Neutrophil (primary cell): ENCODE results near the gene FAM180A.

Experiments used
- H3K27ac ChIP-seq: fragments of 200-600 bp; sonication (generic); 2 replicates; pipeline ENCODE4 v1.5.1; 2016; ENCODE audit warnings: mild to moderate bottlenecking, moderate library complexity
- H3K27me3 ChIP-seq: fragments of 200-600 bp; sonication (generic); 2 replicates; pipeline ENCODE4 v1.6.0; 2016; ENCODE audit warnings: mild to moderate bottlenecking
- H3K36me3 ChIP-seq: fragments of 200-600 bp; sonication (generic); 2 replicates; pipeline ENCODE4 v1.5.1; 2017
- H3K4me1 ChIP-seq, 2 experiments: fragments of 200-600 bp in 1 of 2; sonication (generic) in 1 of 2; 1 replicate in 1 of 2; 2 replicates in 1 of 2; pipeline versions ENCODE4 v1.5.1 to v1.6.1; 2013 to 2016; ENCODE audit warnings: low read depth in 1 of 2, low read length in 1 of 2, mild to moderate bottlenecking in 1 of 2, moderate library complexity in 1 of 2; ENCODE audit not compliant: control insufficient read depth in 1 of 2, insufficient read depth in 1 of 2
- H3K4me3 ChIP-seq, 2 experiments: fragments of 200-600 bp in 1 of 2; sonication (generic) in 1 of 2; 1 replicate in 1 of 2; 2 replicates in 1 of 2; pipeline ENCODE4 v1.5.1; 2013 to 2016; ENCODE audit warnings: low read depth in 1 of 2, low read length in 1 of 2, mild to moderate bottlenecking in 1 of 2, moderate library complexity in 1 of 2
- H3K9me3 ChIP-seq: fragments of 200-600 bp; sonication (generic); 2 replicates; pipeline ENCODE4 v1.5.1; 2016
- TF ChIP-seq, protein P1 (sequence below): fragments of 200-600 bp; sonication (generic); IDR thresholded peaks from 2 replicates; pipeline ENCODE4 v1.5.1; 2016; ENCODE audit warnings: antibody characterized with exemption

FAM180A gene

GRCh38 chr7:135786911-135787310 is 38.3 kb upstream of the FAM180A start:
- TF ChIP-seq, protein P1, sequence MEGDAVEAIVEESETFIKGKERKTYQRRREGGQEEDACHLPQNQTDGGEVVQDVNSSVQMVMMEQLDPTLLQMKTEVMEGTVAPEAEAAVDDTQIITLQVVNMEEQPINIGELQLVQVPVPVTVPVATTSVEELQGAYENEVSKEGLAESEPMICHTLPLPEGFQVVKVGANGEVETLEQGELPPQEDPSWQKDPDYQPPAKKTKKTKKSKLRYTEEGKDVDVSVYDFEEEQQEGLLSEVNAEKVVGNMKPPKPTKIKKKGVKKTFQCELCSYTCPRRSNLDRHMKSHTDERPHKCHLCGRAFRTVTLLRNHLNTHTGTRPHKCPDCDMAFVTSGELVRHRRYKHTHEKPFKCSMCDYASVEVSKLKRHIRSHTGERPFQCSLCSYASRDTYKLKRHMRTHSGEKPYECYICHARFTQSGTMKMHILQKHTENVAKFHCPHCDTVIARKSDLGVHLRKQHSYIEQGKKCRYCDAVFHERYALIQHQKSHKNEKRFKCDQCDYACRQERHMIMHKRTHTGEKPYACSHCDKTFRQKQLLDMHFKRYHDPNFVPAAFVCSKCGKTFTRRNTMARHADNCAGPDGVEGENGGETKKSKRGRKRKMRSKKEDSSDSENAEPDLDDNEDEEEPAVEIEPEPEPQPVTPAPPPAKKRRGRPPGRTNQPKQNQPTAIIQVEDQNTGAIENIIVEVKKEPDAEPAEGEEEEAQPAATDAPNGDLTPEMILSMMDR: no peak
- Histone ChIP-seq H3K27me3 (peaks cover 6% of the 10 kb centered on the region), H3K36me3 (no peaks in the 10 kb centered on the region), H3K4me1 (peaks cover 23% of the 10 kb centered on the region in 2 experiments), H3K4me3 (no peak overlapping the region), H3K9me3 (no peaks in the 10 kb centered on the region), H3K27ac (no peak overlapping the region)

DNA sequence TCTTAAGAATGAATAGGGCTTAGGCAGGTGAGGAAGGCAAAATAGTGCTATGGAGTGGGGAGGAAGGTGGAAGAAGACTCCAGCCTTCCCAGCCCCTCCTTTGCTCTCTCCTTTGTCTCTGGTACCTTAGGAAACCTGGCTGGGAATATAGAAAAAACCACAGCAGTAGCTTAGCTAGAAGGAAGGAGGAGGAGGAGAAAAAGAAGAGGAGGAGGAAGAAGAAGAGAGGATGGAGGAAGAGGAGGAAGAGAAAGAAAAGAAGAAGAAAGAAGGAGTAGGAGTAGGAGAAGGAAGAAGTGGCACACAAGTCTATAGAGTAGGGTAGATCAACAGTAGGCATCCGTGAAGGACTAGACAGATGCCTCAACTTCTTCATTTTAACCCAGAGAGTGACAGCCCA is 36.5 kb upstream of the FAM180A start:
- Histone ChIP-seq H3K4me1 (peaks cover 4% of the 10 kb centered on the region in 2 experiments), H3K27me3 (peaks cover 6% of the 10 kb centered on the region)

DNA sequence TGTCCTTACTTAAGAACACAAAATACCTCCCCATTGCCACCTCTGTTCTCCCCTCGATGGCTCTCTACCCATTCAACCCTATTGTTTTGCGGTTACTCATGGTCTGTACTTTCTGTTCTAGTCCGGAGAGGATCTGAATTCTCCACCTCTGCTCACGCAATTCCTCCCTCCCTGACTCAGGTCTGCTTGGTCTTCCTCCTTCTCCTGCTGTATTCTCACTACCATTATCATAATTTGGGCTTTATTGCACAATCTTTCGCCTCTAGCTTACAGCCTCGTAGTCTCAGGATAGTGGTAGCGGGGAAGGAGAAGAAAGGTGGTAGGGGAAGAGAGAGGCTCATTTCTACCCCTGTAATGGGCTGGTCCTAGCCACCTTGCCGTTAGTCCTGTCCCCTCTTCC is 35.4 kb upstream of the FAM180A start:
- no peaks in the 10 kb centered on the region for H3K36me3 ChIP-seq
- no peak overlapping the region for H3K27ac ChIP-seq
- TF ChIP-seq, protein P1: no peak
- no peaks in the 10 kb centered on the region for H3K4me1 ChIP-seq
- H3K4me3 ChIP-seq: no peak overlapping the region
- H3K9me3 ChIP-seq: no peaks in the 10 kb centered on the region
- H3K27me3 ChIP-seq: peaks cover 6% of the 10 kb centered on the region

More for the DNA sequence above, 36.5 kb upstream of the FAM180A start:
- Histone ChIP-seq H3K27ac (no peak overlapping the region), H3K4me3 (no peak overlapping the region), H3K36me3 (no peaks in the 10 kb centered on the region), H3K9me3 (no peaks in the 10 kb centered on the region)
- TF ChIP-seq, protein P1: no peak

DNA sequence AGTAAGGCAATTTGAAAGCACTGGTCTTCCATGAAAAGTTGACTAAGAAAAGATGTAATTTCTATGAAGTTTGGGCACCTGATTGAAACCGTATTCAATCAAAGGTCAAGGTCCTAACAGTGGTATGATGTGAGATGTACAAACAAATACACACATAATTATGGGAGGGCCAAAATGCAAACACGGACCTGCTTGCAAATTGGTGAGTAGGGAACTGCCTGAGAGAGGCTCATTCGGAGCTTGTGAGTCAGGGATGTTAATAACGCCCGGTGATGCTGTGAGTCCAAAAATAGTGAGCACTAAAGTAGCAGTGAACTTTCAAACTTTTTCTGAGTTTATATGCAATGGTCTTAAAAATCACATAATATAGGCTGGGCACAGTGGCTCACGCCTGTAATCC is 34.2 kb upstream of the FAM180A start:
- no peaks in the 10 kb centered on the region for H3K4me1 ChIP-seq
- TF ChIP-seq, protein P1: no peak
- no peak overlapping the region for H3K4me3 ChIP-seq

GRCh38 chr7:135782377-135782776 is 33.8 kb upstream of the FAM180A start:
- Histone ChIP-seq H3K27me3 (peaks cover 6% of the 10 kb centered on the region), H3K9me3 (no peaks in the 10 kb centered on the region), H3K4me1 (no peaks in the 10 kb centered on the region), H3K27ac (no peak overlapping the region), H3K36me3 (no peaks in the 10 kb centered on the region), H3K4me3 (no peak overlapping the region)
- TF ChIP-seq, protein P1: no peak

More for the DNA sequence above, 34.2 kb upstream of the FAM180A start:
- H3K9me3 ChIP-seq: no peaks in the 10 kb centered on the region
- peaks cover 6% of the 10 kb centered on the region for H3K27me3 ChIP-seq
- no peak overlapping the region for H3K27ac ChIP-seq
- H3K36me3 ChIP-seq: no peaks in the 10 kb centered on the region
